NCI-H345 treated with DMSO at 0.1 percent for 48 hours (cell line): Measurements from ENCODE around the gene CHRNG.

Source experiments
- DNase-seq: peaks from one replicate; lab custom pipeline; 2025; ENCODE audit not compliant: unreplicated experiment; lab: John Stamatoyannopoulos, UW

CHRNG gene

GRCh38 chr2:232574674-232575403, 35.3 kb downstream of the CHRNG start:
- DNase-seq, result no peak

GRCh38 chr2:232575404-232575746, 35.9 kb downstream of the CHRNG start:
- no peak for DNase-seq

DNA sequence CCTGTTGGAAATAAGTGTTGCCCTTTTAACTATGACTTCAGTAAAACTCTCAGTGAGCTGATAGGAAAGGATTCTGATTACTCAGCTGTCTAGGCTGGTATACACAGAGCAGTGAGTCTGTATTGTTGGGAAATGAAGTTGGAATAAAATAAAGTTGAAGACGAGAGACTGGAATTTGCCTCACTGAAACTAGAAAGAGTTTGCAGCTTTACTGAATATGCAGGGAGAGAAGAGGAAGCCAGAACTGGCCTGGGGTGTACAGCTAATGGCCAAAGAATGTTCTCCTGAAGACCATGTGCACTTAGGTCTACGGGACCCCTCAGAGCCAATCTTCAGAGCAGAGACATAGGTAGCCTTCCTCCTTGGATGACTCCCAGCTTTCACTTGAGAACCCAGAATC, 37.5 kb downstream of the CHRNG start:
- DNase-seq, result no peak

GRCh38 chr2:232577841-232578240, 38.3 kb downstream of the CHRNG start:
- no peak for DNase-seq

GRCh38 chr2:232578626-232579025, 39.1 kb downstream of the CHRNG start:
- no peak for DNase-seq

- DNase-seq, result no peak
Observed at GRCh38 chr2:232580648-232580981, 41.1 kb downstream of the CHRNG start.

DNA sequence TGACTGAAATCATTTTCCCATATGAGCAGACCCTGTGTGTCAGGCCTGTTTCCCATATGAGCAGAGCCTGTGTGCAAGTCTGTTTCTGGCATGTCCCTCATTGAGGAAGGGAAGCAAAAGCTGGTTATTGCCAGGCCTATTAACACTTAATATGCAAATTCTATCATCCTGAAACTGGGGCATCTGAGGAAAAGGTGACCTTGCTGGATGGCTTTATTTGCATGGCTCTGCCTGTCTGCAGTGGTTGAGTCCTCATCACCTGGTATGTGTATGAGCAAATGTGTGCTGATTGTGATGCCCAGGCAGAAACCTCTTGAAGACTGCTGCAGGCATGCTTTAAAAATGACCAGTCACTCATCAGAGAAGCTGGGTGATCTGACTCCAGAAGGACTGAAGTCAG, 42.2 kb downstream of the CHRNG start:
- no peak for DNase-seq

GRCh38 chr2:232584238-232584637, 44.7 kb downstream of the CHRNG start:
- DNase-seq, result no peak

GRCh38 chr2:232586943-232587505, 47.5 kb downstream of the CHRNG start:
- DNase-seq, result no peak

GRCh38 chr2:232587512-232587911, 48.0 kb downstream of the CHRNG start:
- DNase-seq, result no peak

GRCh38 chr2:232588031-232588430, 48.5 kb downstream of the CHRNG start:
- DNase-seq, result no peak

DNA sequence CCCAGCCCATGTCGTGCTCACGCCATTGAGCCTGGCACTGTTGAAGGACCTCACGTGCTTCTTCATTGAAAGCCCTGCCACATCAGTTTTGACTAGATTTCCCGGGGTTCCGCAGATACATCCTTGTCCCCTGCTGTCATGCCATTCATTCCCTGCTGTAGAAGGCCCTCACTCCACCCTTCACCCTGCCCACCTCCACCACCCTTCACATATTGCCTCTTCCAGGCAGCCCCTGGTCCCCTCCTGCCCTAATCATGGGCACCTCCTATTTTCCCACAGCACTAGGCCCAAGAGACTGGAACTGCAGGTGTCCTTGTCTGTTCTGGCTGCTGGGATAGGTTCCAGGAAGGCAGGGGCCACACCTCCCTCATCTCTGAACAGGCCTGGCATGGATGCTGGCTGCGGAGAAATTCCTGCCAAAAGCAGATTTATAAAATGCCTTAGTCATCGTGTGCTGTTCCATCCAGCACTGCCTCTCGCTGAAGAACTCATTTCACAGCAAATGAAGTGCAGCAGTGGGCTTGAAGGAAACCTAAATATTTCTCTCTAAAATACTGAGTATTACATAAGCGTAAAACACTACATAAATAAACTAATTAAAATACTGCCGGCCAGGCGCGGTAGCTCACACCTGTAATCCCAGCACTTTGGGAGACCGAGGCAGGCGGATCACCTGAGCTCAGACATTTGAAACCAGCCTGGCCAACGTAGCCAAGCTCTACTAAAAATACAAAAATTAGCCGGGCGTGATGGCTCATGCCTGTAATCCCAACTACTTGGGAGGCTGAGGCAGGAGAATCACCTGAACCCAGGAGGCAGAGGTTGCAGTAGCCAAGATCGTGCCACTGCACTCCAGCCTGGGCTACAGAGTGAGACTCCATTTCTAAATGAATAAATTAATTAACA, 49.4 kb downstream of the CHRNG start:
- no peak for DNase-seq

- DNase-seq, result no peak
Observed at GRCh38 chr2:232592772-232593395, 53.4 kb downstream of the CHRNG start.

GRCh38 chr2:232593982-232594381, 54.5 kb downstream of the CHRNG start:
- no peak for DNase-seq
